Testis (tissue), 3 donors: Measurements from ENCODE around the gene SH3BP4. TPM values are rescaled to one million over a fixed set of nuclear protein-coding genes. Genes with fewer than 3 reads are reported as not detected.

Experiments
- DNase-seq: peaks from one replicate; pipeline ENCODE4 v3.0.0-alpha.2; 2019
- H3K27ac ChIP-seq, 2 donors: fragments of 200-600 bp; sonication (generic); one replicate each; pipeline ENCODE4 v1.5.1; 2019
- H3K27me3 ChIP-seq: fragments of 200-600 bp; sonication (generic); one replicate; pipeline ENCODE4 v1.5.1; 2019
- H3K36me3 ChIP-seq: fragments of 200-600 bp; sonication (generic); one replicate; pipeline ENCODE4 v1.5.1; 2017; ENCODE audit warnings: low read depth; ENCODE audit errors: missing control alignments
- H3K4me1 ChIP-seq: fragments of 200-600 bp; sonication (generic); one replicate; pipeline ENCODE4 v1.5.1; 2019
- H3K4me3 ChIP-seq, 2 donors: fragments of 200-600 bp; sonication (generic); one replicate each; pipeline ENCODE4 v1.5.1; 2017 to 2019
- H3K9me3 ChIP-seq: fragments of 200-600 bp; sonication (generic); one replicate; pipeline ENCODE4 v1.5.1; 2017
- CTCF ChIP-seq, 3 experiments: fragments of 450-650 bp in 2 of 3; fragments of 200-600 bp in 1 of 3; sonication (generic) in 1 of 3; IDR thresholded peaks; one replicate each; pipeline ENCODE4 v1.5.1; 2016 to 2019; ENCODE audit warnings: antibody characterized with exemption in 3 of 3, mild to moderate bottlenecking in 2 of 3, moderate library complexity in 1 of 3
- POLR2A ChIP-seq: fragments of 450-650 bp; IDR thresholded peaks from one replicate; pipeline ENCODE4 v1.6.1; 2017; ENCODE audit warnings: antibody characterized with exemption, mild to moderate bottlenecking, moderate library complexity
- WGBS, 2 donors: methylation state at CpG; one replicate each; pipeline ENCODE4 v1.1.5; 2018; 5-methylcytosine and 5-hydroxymethylcytosine counted together
- intact Hi-C: fragments of 100-400 bp; cut with DNase I; formaldehyde crosslinking; loops from one replicate; pipeline ENCODE4 v1.15.1; 2023; ENCODE audit warnings: low total_unique reads
- polyA plus RNA-seq: library from polyadenylated mRNA; stranded (reverse); fragments of 350-450 nt; fragmentation: Illumina TruSeq; extraction: RNeasy Lipid Tissue Mini Kit (QIAGEN cat#74804); gene quantifications from one replicate; pipeline ENCODE4 v1.2.3, GENCODE V29; 2014; ENCODE audit warnings: low read depth, low replicate concordance; ENCODE audit not compliant: insufficient read depth
- total RNA-seq, 2 donors: library from RNA; depleted of rRNA; stranded (reverse); fragments of >200 nt; gene quantifications; one replicate each; pipeline ENCODE4 v1.2.3, GENCODE V29; 2016

Gene SH3BP4
- total and polyA plus RNA-seq, 3 donors from 2014 or later, result 33.3 to 88.5 (median 64.4) TPM

GRCh38 chr2:234966340-234966739, 14.5 kb downstream of the SH3BP4 start:
- no peak for DNase-seq
- Histone ChIP-seq H3K4me1 (peaks cover 27% of the 10 kb centered on the region), H3K36me3 (no peaks in the 10 kb centered on the region), H3K4me3 (no peak overlapping the region), H3K27me3 (no peaks in the 10 kb centered on the region), H3K27ac (no peak overlapping the region), H3K9me3 (no peaks in the 10 kb centered on the region)
- intact Hi-C loops, result no loop called here
- WGBS, 2 donors, result 83 to 92% methylated on average over 6 of the region's 6 CpGs
- no peak for TF ChIP-seq CTCF (IDR thresholded peaks at IDR 0.05)
- no peak for TF ChIP-seq POLR2A

GRCh38 chr2:234967201-234967869, 15.5 kb downstream of the SH3BP4 start:
- Histone ChIP-seq H3K9me3 (no peaks in the 10 kb centered on the region), H3K27me3 (no peaks in the 10 kb centered on the region), H3K4me1 (peaks cover 27% of the 10 kb centered on the region), H3K27ac (no peak overlapping the region), H3K4me3 (no peak overlapping the region), H3K36me3 (no peaks in the 10 kb centered on the region)
- intact Hi-C loops, result no loop called here
- WGBS, 2 donors, result 82 to 90% methylated on average over 13 to 14 of the region's 14 CpGs
- DNase-seq, result no peak
- TF ChIP-seq CTCF (IDR thresholded peaks at IDR 0.05), result no peak
- no peak for TF ChIP-seq POLR2A

GRCh38 chr2:234967870-234968208, 16.0 kb downstream of the SH3BP4 start:
- Histone ChIP-seq H3K4me3 (no peak overlapping the region), H3K9me3 (no peaks in the 10 kb centered on the region), H3K4me1 (peaks cover 27% of the 10 kb centered on the region), H3K27ac (no peak overlapping the region), H3K27me3 (no peaks in the 10 kb centered on the region), H3K36me3 (no peaks in the 10 kb centered on the region)
- 83 to 90% methylated on average over 5 of the region's 5 CpGs for WGBS, 2 donors
- intact Hi-C loops, result no loop called here
- no peak for DNase-seq
- TF ChIP-seq POLR2A, result no peak
- TF ChIP-seq CTCF (IDR thresholded peaks at IDR 0.05), result no peak

GRCh38 chr2:234968631-234969305, 17.0 kb downstream of the SH3BP4 start:
- H3K27me3 ChIP-seq, result no peaks in the 10 kb centered on the region
- H3K36me3 ChIP-seq, result no peaks in the 10 kb centered on the region
- 63 to 72% methylated on average over 14 of the region's 14 CpGs for WGBS, 2 donors
- DNase-seq, result no peak
- H3K4me3 ChIP-seq, result no peak overlapping the region
- H3K4me1 ChIP-seq, result peaks cover 27% of the 10 kb centered on the region
- H3K27ac ChIP-seq, result no peak overlapping the region
- H3K9me3 ChIP-seq, result no peaks in the 10 kb centered on the region
- no peak for TF ChIP-seq POLR2A
- TF ChIP-seq CTCF (IDR thresholded peaks at IDR 0.05), result no peak
- intact Hi-C loops, result no loop called here
